IPS DF 19.7 (cell line): ENCODE measurements around the gene BATF3.
"Not testable (repeated sequence)": the region's sequence is repeated elsewhere in the genome, so short reads cannot be mapped to it uniquely, and the experiment has no call there.

Source experiments
- DNase-seq: peaks from one replicate; pipeline ENCODE4 v3.0.0-alpha.2; 2013; ENCODE audit warnings: low read depth, low spot score

BATF3 gene, protein sequence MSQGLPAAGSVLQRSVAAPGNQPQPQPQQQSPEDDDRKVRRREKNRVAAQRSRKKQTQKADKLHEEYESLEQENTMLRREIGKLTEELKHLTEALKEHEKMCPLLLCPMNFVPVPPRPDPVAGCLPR

DNA sequence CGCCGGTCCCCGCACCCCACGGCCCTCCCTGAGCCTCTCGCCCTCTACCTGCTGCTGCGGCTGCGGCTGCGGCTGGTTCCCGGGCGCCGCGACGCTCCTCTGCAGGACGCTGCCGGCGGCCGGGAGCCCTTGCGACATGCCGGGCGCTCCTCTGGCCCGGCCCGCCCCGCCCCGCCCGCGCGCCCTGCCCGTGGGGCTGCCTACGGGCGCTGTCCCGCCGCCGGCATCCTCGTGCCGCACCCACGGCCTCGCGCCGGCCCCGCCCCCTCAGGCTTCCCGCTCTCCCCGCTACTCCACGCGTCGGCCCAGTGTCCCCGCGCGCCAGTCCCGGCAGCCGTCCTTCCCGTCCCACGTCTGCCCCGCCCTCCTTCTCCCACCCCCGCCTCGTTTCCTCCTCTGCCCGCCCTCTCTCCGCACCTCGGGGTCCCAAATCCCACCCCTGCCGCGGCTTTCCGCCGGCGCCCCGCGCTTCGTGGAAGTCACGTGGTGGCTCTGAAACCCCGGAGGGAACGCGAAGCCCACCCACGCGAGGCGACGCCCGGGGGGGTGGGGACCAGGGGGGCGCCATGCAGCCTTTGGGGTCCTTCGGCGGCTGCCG lies at the start of gene BATF3:
BATF3 (minus strand) TSS at position 216 of the 598 bp plus-strand sequence; CDS start at position 138, 78 bp downstream.
- no peak for DNase-seq

DNA sequence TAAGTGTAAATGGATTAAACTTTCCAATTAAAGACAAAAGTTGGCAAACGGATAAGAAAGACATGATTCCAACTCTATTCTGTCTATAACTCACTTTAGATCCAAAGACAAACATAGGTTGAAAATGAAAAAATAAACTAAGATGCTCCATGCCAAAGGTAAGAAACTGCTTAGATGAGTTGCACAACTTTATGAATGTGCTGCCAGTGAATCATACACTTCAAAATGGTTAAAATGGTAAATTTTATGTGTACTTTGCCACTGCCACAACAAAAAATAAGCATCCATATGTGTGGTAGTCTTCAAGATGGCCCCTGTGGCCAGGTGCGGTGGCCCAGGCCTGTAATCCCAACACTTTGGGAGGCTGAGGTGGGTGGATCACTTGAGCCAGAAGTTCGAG lies 46.9 kb upstream of the BATF3 start:
- DNase-seq = no peak

DNA sequence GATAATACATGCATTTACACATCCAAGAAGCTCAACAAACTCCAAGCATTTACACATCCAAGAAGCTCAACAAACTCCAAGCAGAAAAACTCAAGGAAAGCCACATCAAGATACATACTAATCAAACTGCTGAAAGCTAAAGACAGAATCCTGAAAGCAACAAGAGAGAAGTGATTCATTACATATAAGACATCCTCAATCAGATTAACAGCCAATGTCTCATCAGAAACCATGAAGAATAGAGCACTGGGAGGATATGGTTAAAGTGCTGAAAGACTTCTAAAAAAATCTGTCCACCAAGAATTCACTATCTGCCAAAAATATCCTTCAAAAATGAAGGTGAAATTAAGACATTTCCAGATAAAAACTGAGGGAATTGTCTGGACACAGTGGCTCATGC lies 45.7 kb upstream of the BATF3 start:
- no peak for DNase-seq

DNA sequence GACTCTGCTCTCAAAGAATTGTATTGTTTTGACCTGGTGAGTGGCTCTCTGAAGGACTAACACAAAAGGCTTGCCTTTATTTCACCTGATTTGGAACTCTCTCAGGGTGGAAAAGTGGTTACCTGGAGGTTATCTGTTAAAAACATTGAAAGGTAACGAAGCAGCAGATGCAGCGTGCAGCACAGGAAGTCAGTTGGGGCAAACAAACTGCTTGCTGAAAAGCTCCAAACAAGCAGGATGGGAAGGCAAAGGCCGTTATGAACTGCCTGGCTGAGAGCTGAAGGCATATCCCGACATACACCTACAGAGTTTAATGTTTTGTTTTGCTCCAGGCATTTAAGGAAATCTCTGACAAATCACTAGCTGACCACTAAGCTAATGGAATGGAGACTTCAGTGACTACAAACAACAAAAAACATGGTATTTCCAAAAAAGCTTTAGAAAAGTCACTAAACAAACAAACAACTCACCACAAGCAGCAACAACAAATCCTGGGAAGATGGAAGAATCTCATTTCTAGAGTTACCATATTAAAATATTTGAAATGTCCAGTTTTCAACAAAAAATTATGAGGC lies 44.3 kb upstream of the BATF3 start:
- DNase-seq = no peak

DNA sequence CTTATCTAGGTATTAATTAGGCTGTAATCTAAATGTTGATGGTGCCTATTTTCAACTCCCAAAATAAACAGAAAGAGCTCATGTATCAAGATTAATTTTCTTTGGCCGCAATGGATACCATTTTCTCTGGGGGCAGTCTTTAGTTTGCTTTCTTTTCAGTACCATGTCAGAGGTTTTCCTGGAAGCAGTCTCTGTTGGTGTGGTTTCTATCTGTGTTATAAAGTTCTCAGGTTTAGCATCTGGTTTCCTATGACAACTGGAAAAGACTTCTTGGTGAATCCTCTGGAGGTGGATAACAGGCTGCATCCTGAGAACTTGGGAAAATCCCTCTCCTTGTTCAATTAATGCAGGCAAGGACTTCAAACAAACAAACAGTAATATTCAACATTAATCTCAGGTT lies 38.7 kb upstream of the BATF3 start:
- no peak for DNase-seq

DNA sequence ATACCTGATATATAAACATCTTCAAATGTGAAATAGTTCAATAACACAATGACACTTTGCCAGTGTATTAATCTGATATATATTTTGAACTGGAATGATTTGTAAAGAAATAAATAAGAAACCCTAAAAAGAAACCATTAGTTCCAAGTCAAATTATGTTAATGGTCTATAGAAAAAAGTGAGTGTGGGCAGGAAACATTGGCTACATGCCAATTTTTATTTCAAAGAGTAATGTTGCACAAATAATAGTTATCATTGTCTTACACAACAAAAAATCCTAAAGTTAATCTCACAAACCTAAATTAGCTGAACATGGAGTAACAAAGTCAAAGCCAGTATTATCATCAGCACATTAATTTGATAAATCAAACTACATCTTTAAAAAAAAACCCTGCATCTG lies 37.9 kb upstream of the BATF3 start:
- no peak for DNase-seq

DNA sequence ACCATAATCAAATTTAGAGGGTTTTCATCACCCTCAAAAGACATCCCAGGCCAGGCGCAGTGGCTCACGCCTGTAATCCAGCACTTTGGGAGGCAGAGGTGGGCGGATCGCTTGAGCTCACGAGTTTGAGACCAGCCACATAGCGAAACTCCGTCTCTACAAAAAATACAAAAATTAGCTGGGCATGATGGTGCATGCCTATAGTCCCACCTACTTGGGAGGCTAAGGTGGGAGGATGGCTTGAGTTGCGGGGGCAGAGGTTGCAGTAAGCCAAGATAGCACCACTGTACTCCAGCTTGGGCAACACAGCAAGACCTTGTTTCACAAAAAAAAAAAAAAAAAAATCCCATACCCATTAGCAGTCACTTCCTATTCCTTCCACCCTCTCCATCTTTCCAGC lies 33.5 kb upstream of the BATF3 start:
- no peak for DNase-seq

DNA sequence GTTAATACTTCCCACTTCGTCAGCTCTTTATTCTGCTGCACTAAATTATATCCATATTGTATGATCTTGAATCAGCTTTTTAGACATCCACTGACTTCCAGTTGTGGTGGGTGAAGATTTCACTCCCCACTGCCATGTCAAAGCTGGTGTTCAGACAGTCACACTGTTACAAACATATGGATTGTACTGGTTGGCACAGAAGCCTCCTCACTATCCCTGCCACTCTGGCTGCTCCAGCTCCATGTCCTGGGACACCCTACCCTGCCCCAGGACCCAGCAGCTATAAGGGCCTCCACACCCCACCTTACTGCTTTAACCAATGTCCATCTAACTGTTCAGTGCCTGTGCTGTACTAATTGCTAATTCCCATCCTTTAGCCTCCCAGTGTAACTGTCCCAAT lies 32.0 kb upstream of the BATF3 start:
- no peak for DNase-seq

DNA sequence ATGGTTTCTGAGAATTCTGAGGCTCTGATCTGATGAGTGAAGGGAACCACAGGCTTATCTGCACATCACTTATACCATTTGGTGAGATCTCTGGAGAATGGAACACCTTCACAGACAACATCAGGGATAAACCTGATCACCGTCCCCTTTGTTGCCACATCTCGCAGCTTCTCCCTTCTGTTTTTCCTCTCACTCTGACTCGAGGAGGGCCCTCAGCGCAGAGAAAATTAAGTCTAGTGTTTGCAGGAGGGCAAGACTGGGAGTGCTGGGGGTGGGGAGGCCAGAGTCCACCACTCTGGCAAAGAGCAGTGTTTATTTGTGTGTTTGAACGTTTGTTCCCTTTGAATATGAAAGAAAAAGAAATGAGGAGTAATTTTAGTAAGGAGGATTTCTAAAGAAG lies 29.0 kb upstream of the BATF3 start:
- DNase-seq = no peak

DNA sequence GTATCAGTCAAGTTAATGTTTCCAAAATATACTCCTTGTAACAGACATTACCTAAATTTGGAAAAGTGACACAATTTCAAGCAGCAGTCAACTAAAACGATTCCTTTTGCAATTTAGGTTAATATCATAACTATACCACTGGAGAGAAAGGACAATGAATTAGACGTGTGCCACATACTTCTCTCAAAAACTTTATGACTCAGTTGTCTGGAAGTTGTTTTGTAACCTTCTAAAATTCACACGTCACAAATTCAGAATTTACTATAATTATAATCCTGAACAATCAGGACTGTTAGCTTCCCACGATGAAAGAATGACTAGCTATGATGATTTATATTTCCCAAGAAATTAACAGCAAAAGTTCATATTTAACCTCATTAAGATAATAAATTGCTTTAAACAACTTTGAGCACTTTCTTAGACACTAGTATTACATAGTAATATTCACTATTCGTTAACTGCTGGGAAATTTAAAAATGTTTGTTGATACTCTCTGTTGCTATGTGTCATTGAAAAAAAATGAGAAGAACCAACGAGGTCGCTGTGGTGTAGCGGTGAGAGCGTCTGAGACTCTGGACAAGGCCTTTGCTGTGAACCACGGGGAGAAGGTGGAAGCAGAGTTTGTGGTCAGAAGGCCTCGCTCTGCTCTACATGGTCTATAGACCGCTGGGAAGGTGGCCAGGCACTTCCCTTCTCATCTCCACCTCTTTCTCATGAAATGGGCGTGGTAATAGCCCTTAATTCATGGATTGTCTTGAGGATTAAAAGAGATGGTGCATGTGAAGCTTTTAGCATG lies 27.9 kb upstream of the BATF3 start:
- no peak for DNase-seq

DNA sequence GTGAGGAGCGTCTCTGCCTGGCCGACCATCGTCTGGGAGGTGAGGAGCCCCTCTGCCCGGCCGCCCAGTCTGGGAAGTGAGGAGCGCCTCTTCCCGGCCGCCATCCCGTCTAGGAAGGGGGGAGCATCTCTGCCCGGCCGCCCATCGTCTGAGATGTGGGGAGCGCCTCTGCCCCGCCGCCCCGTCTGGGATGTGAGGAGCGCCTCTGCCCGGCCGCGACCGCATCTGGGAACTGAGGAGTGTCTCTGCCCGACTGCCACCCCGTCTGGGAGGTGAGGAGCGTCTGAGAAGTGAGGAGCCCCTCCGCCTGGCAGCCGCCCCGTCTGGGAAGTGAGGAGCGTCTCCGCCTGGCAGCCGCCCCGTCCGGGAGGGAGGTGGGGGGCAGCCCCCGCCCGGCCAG lies 25.0 kb upstream of the BATF3 start:
- DNase-seq = not testable (repeated sequence)

DNA sequence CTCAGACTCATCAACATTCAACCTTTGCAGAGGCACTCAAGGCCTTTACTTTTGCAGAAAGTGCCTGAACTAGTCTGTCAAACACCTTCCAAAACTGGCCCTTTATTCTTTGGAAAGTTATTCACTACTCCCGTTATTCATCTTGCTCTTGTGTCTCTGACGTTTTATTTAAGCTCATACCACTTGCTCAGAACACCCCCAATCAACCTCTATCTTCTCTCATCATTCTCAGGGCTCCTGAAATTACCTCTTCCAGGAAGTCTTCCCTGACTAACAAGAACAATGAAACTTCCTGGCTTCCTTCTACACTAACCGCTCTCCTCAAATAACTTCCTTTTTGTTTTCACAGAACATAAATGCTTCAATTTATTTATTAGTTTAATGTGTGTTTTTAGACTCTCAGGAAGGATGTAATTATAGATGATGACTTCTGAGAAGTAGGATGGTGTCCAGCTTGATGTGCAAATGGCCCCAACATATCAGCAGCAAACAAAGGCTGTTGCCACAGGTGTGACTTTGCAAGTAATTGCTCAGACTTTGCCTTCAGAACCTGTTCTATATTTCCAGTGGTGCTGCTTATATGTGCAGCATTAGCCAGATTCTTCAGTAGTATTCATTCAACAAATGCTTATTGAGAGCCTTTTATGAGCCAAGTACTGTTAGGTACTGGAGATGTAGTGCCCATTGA lies 22.8 kb upstream of the BATF3 start:
- DNase-seq = no peak

DNA sequence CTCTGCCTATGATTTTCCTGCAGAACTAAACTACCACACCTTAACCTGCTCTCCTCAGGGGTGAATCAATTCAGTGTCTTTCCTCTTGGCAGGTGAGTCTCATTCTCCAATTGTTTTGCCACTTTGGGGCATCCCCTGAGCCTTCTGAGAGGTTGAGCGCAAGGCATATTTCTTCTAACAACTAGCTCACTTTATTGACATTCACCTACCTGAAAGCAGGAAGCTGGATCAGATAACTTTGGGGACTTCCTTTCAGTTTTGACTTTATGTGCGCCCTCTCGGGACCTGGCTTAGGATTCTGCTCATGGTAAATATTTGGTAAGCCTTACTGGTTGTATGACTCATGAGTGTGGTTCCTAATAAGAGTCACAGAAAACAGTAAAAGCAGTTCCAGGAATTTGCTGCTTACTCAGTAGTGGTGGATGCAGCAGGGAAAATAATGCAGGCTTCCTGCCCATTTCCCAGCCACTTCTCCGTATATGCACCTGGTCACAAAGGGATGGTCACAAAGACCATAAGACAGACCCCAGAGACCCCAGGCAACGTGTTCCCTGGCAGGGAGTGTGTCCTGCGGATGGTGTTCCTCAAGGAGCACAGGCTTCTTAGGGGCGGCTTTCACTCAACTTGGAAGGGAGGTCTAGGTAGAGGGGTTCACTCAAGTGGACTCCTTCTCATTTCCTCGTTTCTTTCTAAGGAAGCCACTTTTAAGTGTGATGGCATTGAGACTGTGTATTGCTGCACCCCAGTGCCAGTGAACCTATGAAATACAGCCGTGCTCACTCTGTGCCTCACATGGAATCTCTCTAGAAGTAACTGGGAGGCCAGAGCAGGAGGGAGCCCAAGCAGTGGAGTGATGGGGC lies 22.0 kb upstream of the BATF3 start:
- no peak for DNase-seq

DNA sequence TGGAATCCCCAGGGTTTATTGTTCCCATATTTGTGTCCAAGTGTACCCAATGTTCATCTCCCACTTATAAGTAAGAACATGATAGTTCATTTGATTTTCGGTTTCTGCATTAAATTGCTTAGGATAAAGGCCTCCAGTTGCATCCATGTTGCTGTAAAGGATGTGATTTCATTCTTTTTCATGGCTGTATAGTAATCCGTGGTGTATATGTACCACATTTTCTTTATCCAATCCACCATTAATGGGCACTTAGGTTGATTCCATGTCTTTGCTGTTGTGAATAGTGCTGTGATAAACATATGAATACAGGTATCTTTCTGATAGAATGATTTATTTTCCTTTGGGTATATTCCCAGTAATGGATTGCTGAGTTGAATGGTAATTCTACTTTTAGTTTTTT lies 20.0 kb upstream of the BATF3 start:
- DNase-seq = no peak

DNA sequence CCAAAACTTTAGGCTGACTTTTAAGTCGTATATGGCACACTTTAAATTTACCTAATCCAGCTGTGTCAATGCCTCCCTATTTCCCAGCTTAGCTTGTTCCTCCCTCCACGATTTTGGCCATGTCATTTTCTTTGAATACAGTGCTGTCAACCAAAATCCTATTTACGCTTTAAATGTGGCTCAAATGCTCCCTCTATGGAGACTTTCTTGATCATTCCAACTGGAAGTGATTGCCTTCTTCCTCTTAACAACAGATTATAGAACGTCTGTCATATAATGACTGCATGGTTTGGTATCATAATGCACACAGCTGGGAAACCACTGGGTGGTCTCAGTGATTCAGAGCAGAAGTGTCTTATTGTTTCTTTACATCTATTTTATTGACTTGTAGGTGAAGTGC lies 18.9 kb upstream of the BATF3 start:
- DNase-seq = no peak

DNA sequence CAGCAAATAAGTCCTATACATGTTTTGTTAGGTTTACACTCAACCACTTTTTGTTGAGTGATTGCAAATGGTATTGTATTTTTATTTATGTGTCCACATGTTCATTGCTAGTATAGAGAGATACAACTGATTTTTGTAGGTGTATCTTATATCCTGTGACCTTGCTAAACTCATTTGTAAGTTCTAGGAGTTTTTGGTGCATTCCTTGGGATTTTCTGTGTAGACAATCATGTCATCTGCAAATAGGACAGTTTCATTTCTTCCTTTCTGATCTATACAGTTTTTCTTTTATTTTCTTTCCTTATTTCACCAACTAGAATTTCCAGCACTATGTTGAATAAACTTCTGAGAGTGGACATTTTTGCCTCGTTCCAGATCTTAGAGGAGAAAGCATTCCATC lies 16.5 kb upstream of the BATF3 start:
- DNase-seq = no peak

DNA sequence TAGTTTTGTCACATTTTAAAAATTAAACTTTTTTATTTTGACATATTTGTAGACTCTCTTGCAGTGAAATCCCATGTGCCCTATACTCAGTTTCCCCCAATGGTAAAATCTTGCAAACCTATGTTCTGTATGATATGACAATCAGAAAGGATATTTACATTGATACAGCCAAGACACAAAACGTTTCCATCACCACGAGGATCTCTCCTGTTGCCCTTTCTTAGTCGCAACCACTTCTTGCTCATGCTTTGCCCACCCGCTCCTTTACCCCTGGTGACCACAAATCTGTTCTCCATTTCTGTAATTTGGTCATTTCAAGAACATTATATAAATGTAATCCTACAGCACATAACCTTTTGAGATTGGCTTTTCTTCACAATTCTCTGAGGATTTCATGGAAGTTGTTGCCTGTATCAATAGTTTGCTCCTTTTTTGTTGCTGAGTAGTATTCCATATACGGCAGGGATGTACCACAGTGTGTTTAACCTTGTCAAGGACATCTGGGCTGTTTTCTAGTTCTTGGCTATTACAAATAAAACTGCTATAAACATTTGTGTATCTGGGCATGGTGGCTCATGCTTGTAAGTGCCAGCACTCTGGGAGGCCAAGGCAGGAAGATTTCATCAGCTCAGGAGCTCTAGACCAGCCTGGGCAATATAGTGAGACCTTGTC lies 14.0 kb upstream of the BATF3 start:
- DNase-seq = no peak

DNA sequence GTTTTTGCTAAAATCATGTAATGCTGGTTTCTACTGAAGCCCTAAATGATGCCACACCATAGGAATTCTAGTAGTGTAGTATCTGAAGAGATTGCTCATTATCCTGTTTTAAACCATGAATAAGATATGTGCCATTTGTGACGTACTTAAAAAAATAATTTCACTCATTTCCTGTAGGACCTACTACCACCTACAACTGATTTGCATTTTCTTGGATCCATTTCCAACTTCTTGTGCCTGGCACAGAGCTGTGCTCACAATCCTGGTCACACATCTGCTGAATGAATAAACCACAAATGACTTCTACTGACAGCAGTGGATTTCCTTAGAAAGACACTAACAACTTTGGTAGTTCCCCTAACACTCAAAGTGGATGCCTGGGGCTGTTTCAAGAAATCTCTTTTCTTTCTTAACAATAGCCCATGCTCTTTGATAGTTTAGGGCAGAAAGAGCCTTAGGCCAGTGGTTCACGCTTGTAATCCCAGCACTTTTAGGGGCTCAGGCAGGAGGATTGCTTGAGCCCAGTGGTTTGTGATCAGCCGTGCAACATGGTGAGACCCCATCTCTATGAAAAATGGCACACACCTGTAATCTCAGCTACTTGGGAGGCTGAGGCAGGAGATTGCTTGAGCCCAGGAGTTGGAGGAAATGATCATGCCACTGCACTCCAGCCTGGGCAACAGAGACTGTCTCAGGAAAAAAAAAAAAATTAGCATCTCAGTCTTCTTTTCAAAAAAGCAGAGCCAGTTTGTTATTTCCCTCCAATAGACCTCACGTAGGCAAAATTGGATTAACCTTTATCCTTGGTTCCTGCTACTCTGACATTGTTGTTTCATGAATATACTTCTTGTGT lies 13.0 kb upstream of the BATF3 start:
- no peak for DNase-seq

DNA sequence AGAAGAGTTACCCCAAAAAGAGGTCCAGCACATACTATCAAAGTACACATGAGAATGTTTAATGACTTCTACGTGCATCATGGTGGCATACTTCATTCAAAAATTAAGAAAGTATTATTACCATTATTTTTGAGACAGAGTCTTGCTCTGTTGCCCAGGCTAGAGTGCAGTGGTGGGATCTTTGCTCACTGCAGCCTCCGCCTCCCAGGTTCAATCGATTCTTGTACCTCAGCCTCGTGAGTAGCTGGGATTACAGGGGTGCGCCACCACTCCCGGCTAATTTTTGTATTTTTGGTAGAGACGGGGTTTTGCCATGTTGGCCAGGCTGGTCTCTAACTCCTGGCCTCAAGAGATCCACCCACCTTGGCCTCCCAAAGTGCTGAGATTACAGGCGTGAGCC lies 12.3 kb upstream of the BATF3 start:
- DNase-seq = not testable (repeated sequence)

DNA sequence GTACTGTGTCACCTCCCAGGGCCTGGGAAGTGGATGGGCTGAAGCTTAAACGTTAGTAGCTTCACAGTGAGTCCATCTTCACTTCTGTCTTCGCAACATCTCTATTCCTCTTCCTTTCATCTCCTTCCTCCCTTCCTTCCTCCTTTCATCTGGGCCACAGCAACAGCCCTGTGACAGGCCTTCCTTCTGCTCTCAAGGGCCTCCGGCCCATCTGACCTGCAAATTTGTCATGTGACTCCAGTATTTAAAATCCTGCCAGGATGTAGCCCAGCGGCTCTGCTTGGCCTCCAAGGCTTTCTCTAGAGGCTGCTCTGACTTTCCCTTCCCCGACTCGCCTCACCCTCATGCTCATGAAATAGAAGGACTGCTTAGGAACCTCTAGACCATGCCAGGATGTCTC lies 10.9 kb upstream of the BATF3 start:
- no peak for DNase-seq
